Sigmoid colon (tissue), 4 donors: ENCODE data around the gene SP8.

ENCODE experiments used
- EP300 ChIP-seq, 4 donors: sonication (generic); formaldehyde crosslinking; IDR thresholded peaks; one replicate each; pipeline ENCODE4 v1.6.1; 2017; ENCODE audit warnings: antibody characterized with exemption in 4 of 4
- TF ChIP-seq, protein P1 (sequence below), 4 experiments: fragments of 450-650 bp in 3 of 4; fragments of 200-600 bp in 1 of 4; IDR thresholded peaks; one replicate each; pipeline ENCODE4 v1.5.1; 2016 to 2019; ENCODE audit warnings: antibody characterized with exemption in 4 of 4, mild to moderate bottlenecking in 3 of 4, moderate library complexity in 2 of 4

DNA sequence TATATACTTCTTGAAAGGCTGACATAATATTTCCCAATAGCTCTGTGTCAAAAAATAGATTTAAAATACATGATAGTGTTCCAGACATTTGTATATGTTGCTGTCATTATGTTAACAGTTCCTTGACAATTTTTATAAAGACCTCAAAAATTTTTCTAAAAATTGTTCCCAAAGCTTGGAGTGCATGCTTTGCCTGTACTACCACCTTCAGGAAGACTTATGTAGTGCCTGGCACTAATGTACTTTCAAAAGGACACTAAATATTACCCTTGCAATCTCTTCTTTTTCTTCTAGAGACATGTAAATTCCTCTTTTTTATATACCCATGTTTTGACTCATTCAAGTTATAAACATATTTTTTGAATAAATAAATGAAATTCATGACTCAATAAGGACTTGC is 48.0 kb upstream of the SP8 start:
- TF ChIP-seq EP300 (IDR thresholded peaks at IDR 0.05) = no peak
- TF ChIP-seq, protein P1, sequence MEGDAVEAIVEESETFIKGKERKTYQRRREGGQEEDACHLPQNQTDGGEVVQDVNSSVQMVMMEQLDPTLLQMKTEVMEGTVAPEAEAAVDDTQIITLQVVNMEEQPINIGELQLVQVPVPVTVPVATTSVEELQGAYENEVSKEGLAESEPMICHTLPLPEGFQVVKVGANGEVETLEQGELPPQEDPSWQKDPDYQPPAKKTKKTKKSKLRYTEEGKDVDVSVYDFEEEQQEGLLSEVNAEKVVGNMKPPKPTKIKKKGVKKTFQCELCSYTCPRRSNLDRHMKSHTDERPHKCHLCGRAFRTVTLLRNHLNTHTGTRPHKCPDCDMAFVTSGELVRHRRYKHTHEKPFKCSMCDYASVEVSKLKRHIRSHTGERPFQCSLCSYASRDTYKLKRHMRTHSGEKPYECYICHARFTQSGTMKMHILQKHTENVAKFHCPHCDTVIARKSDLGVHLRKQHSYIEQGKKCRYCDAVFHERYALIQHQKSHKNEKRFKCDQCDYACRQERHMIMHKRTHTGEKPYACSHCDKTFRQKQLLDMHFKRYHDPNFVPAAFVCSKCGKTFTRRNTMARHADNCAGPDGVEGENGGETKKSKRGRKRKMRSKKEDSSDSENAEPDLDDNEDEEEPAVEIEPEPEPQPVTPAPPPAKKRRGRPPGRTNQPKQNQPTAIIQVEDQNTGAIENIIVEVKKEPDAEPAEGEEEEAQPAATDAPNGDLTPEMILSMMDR (IDR thresholded peaks at IDR 0.05) = no peak
